Measurements from ENCODE around the gene SRPRB.

DNA sequence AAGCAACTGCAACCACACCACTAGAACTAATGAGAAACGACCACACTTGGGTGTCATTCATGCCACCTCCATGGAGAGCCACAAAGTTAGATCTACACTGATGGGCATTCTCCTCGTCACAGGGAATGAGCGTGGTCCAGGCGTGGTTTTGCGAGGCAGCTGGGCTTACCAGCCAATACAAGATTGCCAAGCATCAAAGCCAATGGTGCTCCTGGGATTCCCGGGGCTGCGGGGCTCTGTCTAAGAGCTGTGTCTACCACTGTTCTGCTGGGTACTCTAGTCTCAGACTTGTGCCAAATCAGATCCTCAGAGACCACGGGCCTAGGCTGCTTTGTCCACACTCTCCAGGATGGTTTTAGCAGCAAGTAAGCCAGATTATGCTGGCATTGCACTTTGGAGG, 46.3 kb downstream of the SRPRB start:
- TF ChIP-seq, protein P1, sequence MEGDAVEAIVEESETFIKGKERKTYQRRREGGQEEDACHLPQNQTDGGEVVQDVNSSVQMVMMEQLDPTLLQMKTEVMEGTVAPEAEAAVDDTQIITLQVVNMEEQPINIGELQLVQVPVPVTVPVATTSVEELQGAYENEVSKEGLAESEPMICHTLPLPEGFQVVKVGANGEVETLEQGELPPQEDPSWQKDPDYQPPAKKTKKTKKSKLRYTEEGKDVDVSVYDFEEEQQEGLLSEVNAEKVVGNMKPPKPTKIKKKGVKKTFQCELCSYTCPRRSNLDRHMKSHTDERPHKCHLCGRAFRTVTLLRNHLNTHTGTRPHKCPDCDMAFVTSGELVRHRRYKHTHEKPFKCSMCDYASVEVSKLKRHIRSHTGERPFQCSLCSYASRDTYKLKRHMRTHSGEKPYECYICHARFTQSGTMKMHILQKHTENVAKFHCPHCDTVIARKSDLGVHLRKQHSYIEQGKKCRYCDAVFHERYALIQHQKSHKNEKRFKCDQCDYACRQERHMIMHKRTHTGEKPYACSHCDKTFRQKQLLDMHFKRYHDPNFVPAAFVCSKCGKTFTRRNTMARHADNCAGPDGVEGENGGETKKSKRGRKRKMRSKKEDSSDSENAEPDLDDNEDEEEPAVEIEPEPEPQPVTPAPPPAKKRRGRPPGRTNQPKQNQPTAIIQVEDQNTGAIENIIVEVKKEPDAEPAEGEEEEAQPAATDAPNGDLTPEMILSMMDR (IDR thresholded peaks at IDR 0.05), result no peak
- TF ChIP-seq, protein P2, sequence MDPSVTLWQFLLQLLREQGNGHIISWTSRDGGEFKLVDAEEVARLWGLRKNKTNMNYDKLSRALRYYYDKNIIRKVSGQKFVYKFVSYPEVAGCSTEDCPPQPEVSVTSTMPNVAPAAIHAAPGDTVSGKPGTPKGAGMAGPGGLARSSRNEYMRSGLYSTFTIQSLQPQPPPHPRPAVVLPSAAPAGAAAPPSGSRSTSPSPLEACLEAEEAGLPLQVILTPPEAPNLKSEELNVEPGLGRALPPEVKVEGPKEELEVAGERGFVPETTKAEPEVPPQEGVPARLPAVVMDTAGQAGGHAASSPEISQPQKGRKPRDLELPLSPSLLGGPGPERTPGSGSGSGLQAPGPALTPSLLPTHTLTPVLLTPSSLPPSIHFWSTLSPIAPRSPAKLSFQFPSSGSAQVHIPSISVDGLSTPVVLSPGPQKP (IDR thresholded peaks at IDR 0.05; ENCODE audit: low read depth, low read length), result no peak
- TF ChIP-seq EP300 (IDR thresholded peaks at IDR 0.05) (no peak), RCOR1 (IDR thresholded peaks at IDR 0.05; ENCODE audit: low read depth, low read length) (no peak), POLR2A (IDR thresholded peaks at IDR 0.05; ENCODE audit: low read length) (no peak), PHF8 (IDR thresholded peaks at IDR 0.05; ENCODE audit: borderline replicate concordance, low read depth) (no peak), JUN (IDR thresholded peaks at IDR 0.05) (no peak), RFX5 (IDR thresholded peaks at IDR 0.05) (no peak), ESRRA (IDR thresholded peaks at IDR 0.05; ENCODE audit: borderline replicate concordance, low read length) (no peak), KDM5A (IDR thresholded peaks at IDR 0.05) (no peak)
- TF ChIP-seq, protein P3, sequence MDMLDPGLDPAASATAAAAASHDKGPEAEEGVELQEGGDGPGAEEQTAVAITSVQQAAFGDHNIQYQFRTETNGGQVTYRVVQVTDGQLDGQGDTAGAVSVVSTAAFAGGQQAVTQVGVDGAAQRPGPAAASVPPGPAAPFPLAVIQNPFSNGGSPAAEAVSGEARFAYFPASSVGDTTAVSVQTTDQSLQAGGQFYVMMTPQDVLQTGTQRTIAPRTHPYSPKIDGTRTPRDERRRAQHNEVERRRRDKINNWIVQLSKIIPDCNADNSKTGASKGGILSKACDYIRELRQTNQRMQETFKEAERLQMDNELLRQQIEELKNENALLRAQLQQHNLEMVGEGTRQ (IDR thresholded peaks at IDR 0.05), result no peak
- TF ChIP-seq, protein P4, sequence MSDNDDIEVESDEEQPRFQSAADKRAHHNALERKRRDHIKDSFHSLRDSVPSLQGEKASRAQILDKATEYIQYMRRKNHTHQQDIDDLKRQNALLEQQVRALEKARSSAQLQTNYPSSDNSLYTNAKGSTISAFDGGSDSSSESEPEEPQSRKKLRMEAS (IDR thresholded peaks at IDR 0.05), result no peak

Measured in A549 (cell line).